GM21515 (cell line): ENCODE results near the gene NPFFR1.
"Not testable (repeated sequence)": the region's sequence is repeated elsewhere in the genome, so short reads cannot be mapped to it uniquely, and the experiment has no call there.

Experiments used
- ATAC-seq: cut with Tn5 transposase; IDR thresholded peaks from one replicate; pipeline ENCODE4 v1.9.1; 2021; ENCODE audit not compliant: unreplicated experiment

The NPFFR1 gene

DNA sequence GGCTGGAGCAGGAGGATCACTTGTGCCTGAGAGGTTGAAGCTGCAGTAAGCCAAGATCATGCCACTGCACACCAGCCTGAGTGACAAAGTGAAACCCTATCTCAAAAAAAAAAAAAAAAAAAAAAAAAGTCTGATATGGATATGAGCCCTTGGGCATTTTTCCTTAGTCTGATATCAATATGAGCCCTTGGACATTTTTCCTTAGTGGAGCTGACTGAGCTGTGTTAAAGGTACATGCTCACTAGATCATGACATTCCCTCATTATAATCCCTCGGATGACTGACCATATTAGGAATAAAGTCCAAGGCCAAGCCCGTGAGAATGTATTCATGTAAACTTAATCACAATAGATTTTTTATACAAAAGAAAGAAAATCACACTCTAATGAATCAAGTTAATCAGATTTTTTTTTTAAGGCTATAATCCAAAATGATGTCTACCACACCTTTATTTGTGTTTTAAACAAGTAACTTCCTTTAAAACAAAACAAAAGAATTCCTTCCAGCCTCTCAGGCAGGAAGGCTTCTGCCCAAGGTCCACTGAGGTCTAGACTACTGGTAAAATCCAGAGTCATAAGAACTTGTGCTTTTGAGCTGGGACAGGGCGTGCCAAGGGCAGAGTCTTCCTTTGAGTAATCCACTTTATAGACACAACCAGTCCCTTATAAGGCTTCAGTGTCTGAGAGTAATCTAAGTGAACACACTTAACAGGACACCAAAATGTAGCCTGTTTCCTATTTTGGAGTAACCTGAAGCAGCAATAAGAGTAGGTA, 56.1 kb downstream of the NPFFR1 start:
- ATAC-seq = no peak

- ATAC-seq = no peak
These were observed 60.1 kb downstream of the NPFFR1 start for GRCh38 chr10:70223728-70224127.

GRCh38 chr10:70222811-70223447, 60.9 kb downstream of the NPFFR1 start:
- not testable (repeated sequence) for ATAC-seq

GRCh38 chr10:70222340-70222794, 61.4 kb downstream of the NPFFR1 start:
- no peak for ATAC-seq

GRCh38 chr10:70221030-70221429, 62.8 kb downstream of the NPFFR1 start:
- no peak for ATAC-seq

- no peak for ATAC-seq
These were observed 70.9 kb downstream of the NPFFR1 start for GRCh38 chr10:70212879-70213278.

DNA sequence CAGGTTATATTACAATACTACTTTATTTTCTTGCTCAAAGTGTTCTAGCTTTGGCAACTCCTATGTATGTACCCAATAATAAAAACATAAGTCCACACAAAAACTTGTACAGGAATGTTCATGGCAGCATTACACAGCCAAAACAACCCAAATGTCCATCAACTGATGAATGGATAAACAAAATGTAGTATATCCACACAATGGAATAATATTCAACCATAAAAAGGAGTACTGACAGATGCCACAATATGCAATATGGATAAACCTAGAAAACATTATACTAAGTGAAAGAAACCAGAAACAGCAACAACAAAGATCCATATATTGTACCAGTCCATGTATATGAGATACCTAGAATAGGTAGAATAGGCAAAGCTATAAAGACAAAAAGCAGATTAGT, 71.5 kb downstream of the NPFFR1 start:
- ATAC-seq = no peak

GRCh38 chr10:70206762-70207161, 77.0 kb downstream of the NPFFR1 start:
- no peak for ATAC-seq

GRCh38 chr10:70201105-70201504, 82.7 kb downstream of the NPFFR1 start:
- no peak for ATAC-seq

DNA sequence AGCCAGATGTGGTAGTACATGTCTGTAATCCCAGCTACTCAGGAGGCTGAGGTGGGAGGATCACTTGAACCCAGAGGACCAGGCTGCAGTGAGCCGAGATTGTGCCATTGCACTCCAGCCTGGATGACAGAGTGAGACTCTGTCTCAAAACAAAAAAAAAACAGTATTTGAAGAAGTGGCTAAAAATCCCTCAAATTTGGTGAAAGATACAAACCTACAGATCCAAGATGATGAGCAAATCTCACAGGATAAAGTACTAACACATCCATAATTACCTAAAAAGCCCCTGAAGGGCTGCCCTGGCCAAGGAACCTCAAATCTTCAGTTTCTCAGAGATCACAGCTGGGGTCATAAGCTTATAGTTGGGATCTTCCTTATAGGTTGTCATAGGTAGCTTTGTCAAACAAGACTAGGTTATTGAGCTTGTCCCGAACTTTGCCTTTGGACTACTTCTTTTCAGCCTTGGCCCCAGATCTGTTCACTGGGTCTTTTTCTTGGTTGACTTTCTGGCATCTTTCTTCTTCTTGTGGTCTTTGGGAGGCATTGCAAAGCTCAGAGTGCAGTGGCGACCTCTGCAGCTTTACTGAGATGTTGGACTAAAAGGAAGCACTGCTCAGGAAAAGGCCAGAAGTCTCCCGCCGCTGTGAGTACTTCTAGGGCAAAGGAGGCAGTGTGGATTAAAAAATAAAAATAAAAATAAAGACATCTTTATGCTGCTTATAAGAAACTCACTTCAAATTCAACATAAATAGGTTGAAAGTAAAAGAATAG, 84.9 kb downstream of the NPFFR1 start:
- no peak for ATAC-seq
